Measurements from ENCODE around the gene MLLT10.

DNA sequence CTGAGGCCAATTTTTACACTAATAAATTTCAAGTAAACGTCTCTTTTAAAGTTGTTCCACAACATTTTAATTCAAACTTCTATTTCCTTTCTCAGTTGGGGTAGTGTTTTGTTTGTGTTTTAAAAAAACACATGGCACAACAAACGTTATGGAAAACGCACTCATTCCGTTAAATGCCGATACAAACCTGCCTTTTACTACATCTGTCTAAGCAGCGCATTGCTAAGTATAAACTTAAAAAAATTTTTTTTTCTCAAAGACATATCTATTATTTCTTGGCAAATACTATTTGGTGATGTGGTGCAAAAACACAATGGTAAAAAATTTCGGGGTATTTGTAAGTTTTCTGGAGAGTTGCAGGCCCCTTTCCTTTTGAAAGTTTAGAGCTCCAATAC, 9.9 kb upstream of the MLLT10 start:
- TF ChIP-seq JUND (IDR thresholded peaks at IDR 0.05; ENCODE audit: low read length) (no peak), POLR2A (IDR thresholded peaks at IDR 0.05; ENCODE audit: control extremely low read depth in 1 of 2, low read depth in 2 of 2, low read length in 2 of 2) (no peak), SP1 (IDR thresholded peaks at IDR 0.05; ENCODE audit: low read depth, low read length) (no peak)
- TF ChIP-seq, protein P1, sequence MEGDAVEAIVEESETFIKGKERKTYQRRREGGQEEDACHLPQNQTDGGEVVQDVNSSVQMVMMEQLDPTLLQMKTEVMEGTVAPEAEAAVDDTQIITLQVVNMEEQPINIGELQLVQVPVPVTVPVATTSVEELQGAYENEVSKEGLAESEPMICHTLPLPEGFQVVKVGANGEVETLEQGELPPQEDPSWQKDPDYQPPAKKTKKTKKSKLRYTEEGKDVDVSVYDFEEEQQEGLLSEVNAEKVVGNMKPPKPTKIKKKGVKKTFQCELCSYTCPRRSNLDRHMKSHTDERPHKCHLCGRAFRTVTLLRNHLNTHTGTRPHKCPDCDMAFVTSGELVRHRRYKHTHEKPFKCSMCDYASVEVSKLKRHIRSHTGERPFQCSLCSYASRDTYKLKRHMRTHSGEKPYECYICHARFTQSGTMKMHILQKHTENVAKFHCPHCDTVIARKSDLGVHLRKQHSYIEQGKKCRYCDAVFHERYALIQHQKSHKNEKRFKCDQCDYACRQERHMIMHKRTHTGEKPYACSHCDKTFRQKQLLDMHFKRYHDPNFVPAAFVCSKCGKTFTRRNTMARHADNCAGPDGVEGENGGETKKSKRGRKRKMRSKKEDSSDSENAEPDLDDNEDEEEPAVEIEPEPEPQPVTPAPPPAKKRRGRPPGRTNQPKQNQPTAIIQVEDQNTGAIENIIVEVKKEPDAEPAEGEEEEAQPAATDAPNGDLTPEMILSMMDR (IDR thresholded peaks at IDR 0.05; ENCODE audit: control extremely low read depth in 1 of 3, insufficient read depth in 1 of 3, low read depth in 1 of 3, low read length in 3 of 3): no peak
